GM23338 (cell line): Measurements from ENCODE around the gene PSORS1C1. TPM values are rescaled to one million over a fixed set of nuclear protein-coding genes. Genes with fewer than 3 reads are reported as not detected.

Experiments
- ATAC-seq: fragments of 200-7000 bp; cut with Tn5 transposase; 3 replicates; pipeline ENCODE4 v1.9.1; 2020
- DNase-seq: peaks from one replicate; pipeline ENCODE4 v3.0.0-alpha.2; 2015; ENCODE audit warnings: low spot score
- H2AFZ ChIP-seq: fragments of 200-600 bp; sonication (generic); 2 replicates; pipeline ENCODE4 v1.8.0; 2016; ENCODE audit warnings: antibody characterized with exemption, mild to moderate bottlenecking, moderate library complexity
- H3F3A ChIP-seq: fragments of 200-600 bp; sonication (generic); replicated peaks from 2 replicates; pipeline ENCODE4 v1.8.0; 2017; ENCODE audit warnings: antibody characterized with exemption, mixed run types, low read depth
- H3K27ac ChIP-seq: fragments of 200-600 bp; sonication (generic); 2 replicates; pipeline ENCODE4 v1.6.1; 2016; ENCODE audit warnings: low read depth
- H3K27me3 ChIP-seq: fragments of 200-600 bp; sonication (generic); 2 replicates; pipeline ENCODE4 v1.8.0; 2016; ENCODE audit warnings: mild to moderate bottlenecking, mixed run types, moderate library complexity; ENCODE audit not compliant: insufficient read depth
- H3K36me3 ChIP-seq: fragments of 200-600 bp; sonication (generic); 2 replicates; pipeline ENCODE4 v1.8.0; 2016; ENCODE audit warnings: mild to moderate bottlenecking; ENCODE audit not compliant: insufficient read depth
- H3K4me1 ChIP-seq: fragments of 200-600 bp; sonication (generic); 2 replicates; pipeline ENCODE4 v1.8.0; 2016; ENCODE audit warnings: mild to moderate bottlenecking, moderate library complexity; ENCODE audit not compliant: insufficient read depth
- H3K4me2 ChIP-seq: fragments of 200-600 bp; sonication (generic); 2 replicates; pipeline ENCODE4 v1.7.1; 2017; ENCODE audit warnings: mixed run types
- H3K4me3 ChIP-seq: fragments of 200-600 bp; sonication (generic); 2 replicates; pipeline ENCODE4 v1.6.1; 2016; ENCODE audit warnings: mixed run types
- H3K79me2 ChIP-seq: fragments of 200-600 bp; sonication (generic); replicated peaks from 2 replicates; pipeline ENCODE4 v1.8.0; 2017; ENCODE audit warnings: mild to moderate bottlenecking; ENCODE audit not compliant: insufficient read depth
- H3K9me2 ChIP-seq: fragments of 200-600 bp; sonication (generic); 2 replicates; pipeline ENCODE4 v1.8.0; 2017; ENCODE audit not compliant: insufficient read depth
- H4K20me1 ChIP-seq: fragments of 200-600 bp; sonication (generic); replicated peaks from 2 replicates; pipeline ENCODE4 v1.8.0; 2017; ENCODE audit warnings: mild to moderate bottlenecking; ENCODE audit not compliant: insufficient read depth
- H3K27ac Mint-ChIP-seq: 2 replicates; pipeline ENCODE4 v1.8.0; 2020; ENCODE audit warnings: inconsistent platforms, mild to moderate bottlenecking, moderate library complexity, mixed read lengths
- H3K27me3 Mint-ChIP-seq: 3 replicates; pipeline ENCODE4 v1.8.0; 2022; ENCODE audit warnings: low read depth, mild to moderate bottlenecking, moderate library complexity, mixed read lengths, inconsistent platforms; ENCODE audit not compliant: insufficient read depth, poor library complexity
- H3K36me3 Mint-ChIP-seq: 3 replicates; pipeline ENCODE4 v1.8.0; 2021; ENCODE audit warnings: low read depth, mild to moderate bottlenecking, inconsistent platforms, moderate library complexity, mixed read lengths
- H3K4me1 Mint-ChIP-seq: 3 replicates; pipeline ENCODE4 v1.8.0; 2020; ENCODE audit warnings: mild to moderate bottlenecking, inconsistent platforms, mixed read lengths
- H3K4me3 Mint-ChIP-seq: 3 replicates; pipeline ENCODE4 v1.8.0; 2021; ENCODE audit warnings: moderate library complexity, mild to moderate bottlenecking, inconsistent platforms, mixed read lengths
- H3K9me3 Mint-ChIP-seq: 3 replicates; pipeline ENCODE4 v1.8.0; 2020; ENCODE audit warnings: moderate library complexity, mild to moderate bottlenecking, inconsistent platforms, mixed read lengths
- CREB1 ChIP-seq: fragments of 250-450 bp; sonication (Bioruptor Pico); IDR thresholded peaks from 2 replicates; pipeline ENCODE4 v1.5.0; 2020; ENCODE audit warnings: low read depth, mild to moderate bottlenecking, moderate library complexity
- NANOG ChIP-seq: IDR thresholded peaks from 2 replicates; pipeline ENCODE4 v1.6.1; 2016; ENCODE audit warnings: antibody characterized with exemption, borderline replicate concordance
- POLR2AphosphoS5 ChIP-seq: IDR thresholded peaks from 2 replicates; pipeline ENCODE4 v1.6.1; 2016; ENCODE audit warnings: antibody characterized with exemption, low read depth
- STAT1 ChIP-seq: IDR thresholded peaks from one replicate; pipeline ENCODE4 v1.6.1; 2016; ENCODE audit warnings: antibody characterized with exemption; ENCODE audit not compliant: unreplicated experiment
- polyA plus RNA-seq: library from polyadenylated mRNA; unstranded; fragments of >200 nt; fragmentation: Nextera tagmentation; extraction: Ambion mirVana; gene quantifications from 2 replicates; pipeline ENCODE4 v1.2.1, GENCODE V29; 2016
- total RNA-seq: library from RNA; depleted of rRNA; stranded (reverse); fragments of >200 nt; shearing (Covaris generic); gene quantifications from 2 replicates; pipeline ENCODE4 v1.2.3, GENCODE V29; 2014
- TF ChIP-seq, protein P1 (sequence below): fragments of 250-450 bp; sonication (Bioruptor Pico); IDR thresholded peaks from 2 replicates; pipeline ENCODE4 v1.5.0; 2020; ENCODE audit warnings: mild to moderate bottlenecking, moderate library complexity
- TF ChIP-seq, protein P2 (sequence below): IDR thresholded peaks from 2 replicates; pipeline ENCODE4 v1.6.1; 2016; ENCODE audit warnings: antibody characterized with exemption

PSORS1C1 gene
- total and polyA plus RNA-seq, 2 experiments from 2014 or later = not detected

DNA sequence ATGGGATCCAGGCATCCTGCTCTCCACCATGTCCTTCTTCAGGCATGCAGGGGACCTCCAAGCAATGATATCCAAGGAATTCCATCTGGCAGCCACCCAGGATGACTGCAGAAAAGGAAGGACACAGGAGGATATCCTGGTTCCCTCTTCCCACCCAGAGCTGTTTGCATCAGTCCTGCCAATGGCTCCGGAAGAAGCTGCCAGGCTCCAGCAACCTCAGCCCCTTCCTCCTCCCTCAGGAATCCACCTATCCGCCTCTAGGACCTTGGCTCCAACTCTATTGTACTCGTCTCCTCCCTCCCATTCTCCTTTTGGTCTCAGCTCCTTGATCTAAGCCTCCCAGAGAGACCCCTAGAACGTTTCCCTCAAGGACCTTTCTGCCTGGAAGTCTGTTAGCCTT, 25.0 kb downstream of the PSORS1C1 start:
- H3K27me3 ChIP-seq = no peaks in the 10 kb centered on the region
- H3K27ac Mint-ChIP-seq = peak overlapping the region; percentile 50; the same call in 1 of the 2 replicates
- TF ChIP-seq, protein P1, sequence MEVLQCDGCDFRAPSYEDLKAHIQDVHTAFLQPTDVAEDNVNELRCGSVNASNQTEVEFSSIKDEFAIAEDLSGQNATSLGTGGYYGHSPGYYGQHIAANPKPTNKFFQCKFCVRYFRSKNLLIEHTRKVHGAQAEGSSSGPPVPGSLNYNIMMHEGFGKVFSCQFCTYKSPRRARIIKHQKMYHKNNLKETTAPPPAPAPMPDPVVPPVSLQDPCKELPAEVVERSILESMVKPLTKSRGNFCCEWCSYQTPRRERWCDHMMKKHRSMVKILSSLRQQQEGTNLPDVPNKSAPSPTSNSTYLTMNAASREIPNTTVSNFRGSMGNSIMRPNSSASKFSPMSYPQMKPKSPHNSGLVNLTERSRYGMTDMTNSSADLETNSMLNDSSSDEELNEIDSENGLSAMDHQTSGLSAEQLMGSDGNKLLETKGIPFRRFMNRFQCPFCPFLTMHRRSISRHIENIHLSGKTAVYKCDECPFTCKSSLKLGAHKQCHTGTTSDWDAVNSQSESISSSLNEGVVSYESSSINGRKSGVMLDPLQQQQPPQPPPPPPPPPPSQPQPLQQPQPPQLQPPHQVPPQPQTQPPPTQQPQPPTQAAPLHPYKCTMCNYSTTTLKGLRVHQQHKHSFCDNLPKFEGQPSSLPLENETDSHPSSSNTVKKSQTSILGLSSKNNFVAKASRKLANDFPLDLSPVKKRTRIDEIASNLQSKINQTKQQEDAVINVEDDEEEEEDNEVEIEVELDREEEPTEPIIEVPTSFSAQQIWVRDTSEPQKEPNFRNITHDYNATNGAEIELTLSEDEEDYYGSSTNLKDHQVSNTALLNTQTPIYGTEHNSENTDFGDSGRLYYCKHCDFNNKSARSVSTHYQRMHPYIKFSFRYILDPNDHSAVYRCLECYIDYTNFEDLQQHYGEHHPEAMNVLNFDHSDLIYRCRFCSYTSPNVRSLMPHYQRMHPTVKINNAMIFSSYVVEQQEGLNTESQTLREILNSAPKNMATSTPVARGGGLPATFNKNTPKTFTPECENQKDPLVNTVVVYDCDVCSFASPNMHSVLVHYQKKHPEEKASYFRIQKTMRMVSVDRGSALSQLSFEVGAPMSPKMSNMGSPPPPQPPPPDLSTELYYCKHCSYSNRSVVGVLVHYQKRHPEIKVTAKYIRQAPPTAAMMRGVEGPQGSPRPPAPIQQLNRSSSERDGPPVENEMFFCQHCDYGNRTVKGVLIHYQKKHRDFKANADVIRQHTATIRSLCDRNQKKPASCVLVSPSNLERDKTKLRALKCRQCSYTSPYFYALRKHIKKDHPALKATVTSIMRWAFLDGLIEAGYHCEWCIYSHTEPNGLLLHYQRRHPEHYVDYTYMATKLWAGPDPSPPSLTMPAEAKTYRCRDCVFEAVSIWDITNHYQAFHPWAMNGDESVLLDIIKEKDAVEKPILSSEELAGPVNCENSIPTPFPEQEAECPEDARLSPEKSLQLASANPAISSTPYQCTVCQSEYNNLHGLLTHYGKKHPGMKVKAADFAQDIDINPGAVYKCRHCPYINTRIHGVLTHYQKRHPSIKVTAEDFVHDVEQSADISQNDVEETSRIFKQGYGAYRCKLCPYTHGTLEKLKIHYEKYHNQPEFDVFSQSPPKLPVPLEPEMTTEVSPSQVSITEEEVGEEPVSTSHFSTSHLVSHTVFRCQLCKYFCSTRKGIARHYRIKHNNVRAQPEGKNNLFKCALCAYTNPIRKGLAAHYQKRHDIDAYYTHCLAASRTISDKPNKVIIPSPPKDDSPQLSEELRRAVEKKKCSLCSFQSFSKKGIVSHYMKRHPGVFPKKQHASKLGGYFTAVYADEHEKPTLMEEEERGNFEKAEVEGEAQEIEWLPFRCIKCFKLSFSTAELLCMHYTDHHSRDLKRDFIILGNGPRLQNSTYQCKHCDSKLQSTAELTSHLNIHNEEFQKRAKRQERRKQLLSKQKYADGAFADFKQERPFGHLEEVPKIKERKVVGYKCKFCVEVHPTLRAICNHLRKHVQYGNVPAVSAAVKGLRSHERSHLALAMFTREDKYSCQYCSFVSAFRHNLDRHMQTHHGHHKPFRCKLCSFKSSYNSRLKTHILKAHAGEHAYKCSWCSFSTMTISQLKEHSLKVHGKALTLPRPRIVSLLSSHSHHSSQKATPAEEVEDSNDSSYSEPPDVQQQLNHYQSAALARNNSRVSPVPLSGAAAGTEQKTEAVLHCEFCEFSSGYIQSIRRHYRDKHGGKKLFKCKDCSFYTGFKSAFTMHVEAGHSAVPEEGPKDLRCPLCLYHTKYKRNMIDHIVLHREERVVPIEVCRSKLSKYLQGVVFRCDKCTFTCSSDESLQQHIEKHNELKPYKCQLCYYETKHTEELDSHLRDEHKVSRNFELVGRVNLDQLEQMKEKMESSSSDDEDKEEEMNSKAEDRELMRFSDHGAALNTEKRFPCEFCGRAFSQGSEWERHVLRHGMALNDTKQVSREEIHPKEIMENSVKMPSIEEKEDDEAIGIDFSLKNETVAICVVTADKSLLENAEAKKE (CRISPR knock-in tag) = peak; percentile 79; the same call in 1 of the 2 replicates
- TF ChIP-seq, protein P2, sequence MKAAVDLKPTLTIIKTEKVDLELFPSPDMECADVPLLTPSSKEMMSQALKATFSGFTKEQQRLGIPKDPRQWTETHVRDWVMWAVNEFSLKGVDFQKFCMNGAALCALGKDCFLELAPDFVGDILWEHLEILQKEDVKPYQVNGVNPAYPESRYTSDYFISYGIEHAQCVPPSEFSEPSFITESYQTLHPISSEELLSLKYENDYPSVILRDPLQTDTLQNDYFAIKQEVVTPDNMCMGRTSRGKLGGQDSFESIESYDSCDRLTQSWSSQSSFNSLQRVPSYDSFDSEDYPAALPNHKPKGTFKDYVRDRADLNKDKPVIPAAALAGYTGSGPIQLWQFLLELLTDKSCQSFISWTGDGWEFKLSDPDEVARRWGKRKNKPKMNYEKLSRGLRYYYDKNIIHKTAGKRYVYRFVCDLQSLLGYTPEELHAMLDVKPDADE = no peak
- TF ChIP-seq NANOG (no peak), POLR2AphosphoS5 (no peak)
- H3K27ac ChIP-seq = no peak overlapping the region
- H3F3A ChIP-seq = no peaks in the 10 kb centered on the region
- peak; percentile 79 for DNase-seq
- no peaks in the 10 kb centered on the region for H4K20me1 ChIP-seq
- H3K4me1 Mint-ChIP-seq = peaks cover 44% of the 10 kb centered on the region
- peaks cover 7% of the 10 kb centered on the region; the same call in 1 of the 2 replicates for H3K4me1 ChIP-seq
- ATAC-seq = peak; percentile 67
- H3K79me2 ChIP-seq = no peaks in the 10 kb centered on the region
- H3K27me3 Mint-ChIP-seq = peaks cover 14% of the 10 kb centered on the region
- 0 out of 2 replicates have a peak, but pooled peaks cover 3% of the 10 kb centered on the region for H3K9me2 ChIP-seq
- H3K36me3 Mint-ChIP-seq = peaks cover 20% of the 10 kb centered on the region
- H3K4me3 Mint-ChIP-seq = peak overlapping the region; percentile 40; the same call in 1 of the 3 replicates
- H3K36me3 ChIP-seq = peaks cover 7% of the 10 kb centered on the region; the same call in 1 of the 2 replicates
- H2AFZ ChIP-seq = no peak overlapping the region
- peaks cover 8% of the 10 kb centered on the region; the same call in 2 of the 3 replicates for H3K9me3 Mint-ChIP-seq
- H3K4me2 ChIP-seq = peak overlapping the region; percentile 40; the same call in 1 of the 2 replicates
- H3K4me3 ChIP-seq = peak overlapping the region; percentile 32; the same call in 1 of the 2 replicates

DNA sequence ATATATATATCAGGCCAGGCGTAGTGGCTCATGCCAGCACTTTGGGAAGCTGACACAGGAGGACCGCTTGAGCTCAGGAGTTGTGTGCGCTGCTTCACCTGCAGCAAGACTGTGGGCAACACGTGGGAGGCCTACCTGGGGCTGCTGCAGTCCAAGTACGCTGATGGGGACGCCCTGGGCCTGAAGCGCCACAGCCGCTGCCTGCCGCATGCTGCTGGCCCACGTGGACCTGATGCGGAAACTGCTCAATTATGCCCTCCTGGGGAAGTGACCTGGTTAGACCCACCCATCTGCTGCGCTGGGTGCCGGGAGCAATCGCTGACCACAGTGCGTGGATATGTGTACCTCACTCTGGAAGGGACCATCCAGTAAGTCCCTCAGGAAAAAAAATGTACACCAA, 26.0 kb downstream of the PSORS1C1 start:
- Mint-ChIP-seq H3K4me3 (no peak overlapping the region), H3K36me3 (peaks cover 26% of the 10 kb centered on the region), H3K27me3 (peaks cover 14% of the 10 kb centered on the region), H3K9me3 (peaks cover 8% of the 10 kb centered on the region; the same call in 2 of the 3 replicates), H3K4me1 (peaks cover 44% of the 10 kb centered on the region), H3K27ac (no peak overlapping the region)
- Histone ChIP-seq H2AFZ (no peak overlapping the region), H3K79me2 (no peaks in the 10 kb centered on the region), H3K4me1 (peaks cover 7% of the 10 kb centered on the region; the same call in 1 of the 2 replicates), H3K4me2 (no peak overlapping the region), H4K20me1 (no peaks in the 10 kb centered on the region), H3K4me3 (no peak overlapping the region), H3K27ac (no peak overlapping the region), H3K9me2 (0 out of 2 replicates have a peak, but pooled peaks cover 3% of the 10 kb centered on the region), H3K36me3 (peaks cover 7% of the 10 kb centered on the region), H3K27me3 (no peaks in the 10 kb centered on the region), H3F3A (no peaks in the 10 kb centered on the region)
- DNase-seq (no peak), ATAC-seq (no peak)
- TF ChIP-seq CREB1 (CRISPR knock-in tag) (no peak), POLR2AphosphoS5 (no peak), STAT1 (no peak)
- TF ChIP-seq, protein P2 = no peak
